ENCODE data around the gene SYT1. TPM values are rescaled to one million over a fixed set of nuclear protein-coding genes. Genes with fewer than 3 reads are reported as not detected.

Gene SYT1
- total and polyA plus RNA-seq, 2 of the 4 experiments (the other 2 are of a cell fraction): 2.8 to 3.0 TPM

DNA sequence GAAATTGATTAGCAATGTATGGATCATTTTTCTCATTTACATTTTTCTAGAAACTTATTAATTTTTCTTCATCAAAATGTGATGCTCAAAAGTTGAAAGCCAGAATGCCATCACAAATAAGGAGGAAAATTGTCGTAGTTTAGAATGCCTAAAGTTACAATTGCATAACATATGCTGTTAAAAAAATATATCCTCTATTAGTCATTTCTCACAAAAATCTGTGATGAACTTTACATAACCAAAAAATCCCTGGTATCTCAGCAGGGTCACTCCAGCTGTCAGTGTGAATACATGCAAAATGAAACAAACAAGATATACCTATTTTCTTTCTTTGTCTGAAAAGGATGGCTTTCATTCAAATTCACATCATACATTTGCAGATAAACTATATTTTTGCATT, 467.3 kb downstream of the SYT1 start:
- TF ChIP-seq NFE2L2 (IDR thresholded peaks at IDR 0.05; ENCODE audit: low read depth, low read length) (no peak), MAZ (IDR thresholded peaks at IDR 0.05; ENCODE audit: borderline replicate concordance, low read depth, low read length) (no peak), MAFK (IDR thresholded peaks at IDR 0.05; ENCODE audit: low read depth, low read length) (no peak), CHD1 (IDR thresholded peaks at IDR 0.05; ENCODE audit: low read depth, low read length) (no peak), CEBPB (IDR thresholded peaks at IDR 0.05; ENCODE audit: low read depth, low read length) (peak; percentile 42; the same call in 1 of the 2 replicates)
- TF ChIP-seq, protein P1, sequence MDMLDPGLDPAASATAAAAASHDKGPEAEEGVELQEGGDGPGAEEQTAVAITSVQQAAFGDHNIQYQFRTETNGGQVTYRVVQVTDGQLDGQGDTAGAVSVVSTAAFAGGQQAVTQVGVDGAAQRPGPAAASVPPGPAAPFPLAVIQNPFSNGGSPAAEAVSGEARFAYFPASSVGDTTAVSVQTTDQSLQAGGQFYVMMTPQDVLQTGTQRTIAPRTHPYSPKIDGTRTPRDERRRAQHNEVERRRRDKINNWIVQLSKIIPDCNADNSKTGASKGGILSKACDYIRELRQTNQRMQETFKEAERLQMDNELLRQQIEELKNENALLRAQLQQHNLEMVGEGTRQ (IDR thresholded peaks at IDR 0.05; ENCODE audit: low read depth, low read length): no peak
- TF ChIP-seq, protein P2, sequence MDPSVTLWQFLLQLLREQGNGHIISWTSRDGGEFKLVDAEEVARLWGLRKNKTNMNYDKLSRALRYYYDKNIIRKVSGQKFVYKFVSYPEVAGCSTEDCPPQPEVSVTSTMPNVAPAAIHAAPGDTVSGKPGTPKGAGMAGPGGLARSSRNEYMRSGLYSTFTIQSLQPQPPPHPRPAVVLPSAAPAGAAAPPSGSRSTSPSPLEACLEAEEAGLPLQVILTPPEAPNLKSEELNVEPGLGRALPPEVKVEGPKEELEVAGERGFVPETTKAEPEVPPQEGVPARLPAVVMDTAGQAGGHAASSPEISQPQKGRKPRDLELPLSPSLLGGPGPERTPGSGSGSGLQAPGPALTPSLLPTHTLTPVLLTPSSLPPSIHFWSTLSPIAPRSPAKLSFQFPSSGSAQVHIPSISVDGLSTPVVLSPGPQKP (IDR thresholded peaks at IDR 0.05; ENCODE audit: borderline replicate concordance, low read depth, low read length): no peak
- dilution Hi-C loops (cut with HindIII; ENCODE audit: low sequenced_read_pairs, unreplicated experiment) (no loop called here), intact Hi-C loops (cut with micrococcal nuclease) (no loop called here), in situ Hi-C loops (cut with MboI; ENCODE audit: low sequenced_read_pairs) (no loop called here)
- Histone ChIP-seq H3K9ac (ENCODE audit: low read depth, low read length) (no peak overlapping the region), H3K9me1 (ENCODE audit: insufficient read depth, low read length) (peaks cover 2% of the 10 kb centered on the region; the same call in 1 of the 2 replicates), H3K4me2 (ENCODE audit: low read depth, low read length) (no peak overlapping the region), H2BK15ac (ENCODE audit: low read depth, low read length) (no peak overlapping the region), H2AFZ (replicated peaks; ENCODE audit: low read length, poor library complexity) (no peak overlapping the region), H2BK120ac (ENCODE audit: low read depth, low read length) (no peak overlapping the region), H2BK20ac (ENCODE audit: low read depth, low read length) (no peak overlapping the region), H3K27me3 (ENCODE audit: control insufficient read depth, insufficient read depth, low read length) (no peaks in the 10 kb centered on the region), H2BK5ac (ENCODE audit: low read depth, low read length, poor library complexity, severe bottlenecking) (no peak overlapping the region), H4K5ac (ENCODE audit: low read depth, low read length) (no peak overlapping the region), H3K23ac (ENCODE audit: low read depth, low read length) (no peak overlapping the region), H4K20me1 (ENCODE audit: insufficient read depth, low read length) (no peaks in the 10 kb centered on the region), H3K4me3 (ENCODE audit: insufficient read depth, low read depth, low read length) (no peak overlapping the region), H2AK9ac (replicated peaks; ENCODE audit: low read depth, low read length, poor library complexity) (no peak overlapping the region), H3K27ac (ENCODE audit: insufficient read depth, low read length) (no peak overlapping the region), H3K79me1 (ENCODE audit: low read depth in 1 of 2, low read length in 2 of 2) (no peaks in the 10 kb centered on the region), H3K4me1 (ENCODE audit: control insufficient read depth, insufficient read depth, low read length) (no peaks in the 10 kb centered on the region), H3K18ac (ENCODE audit: low read depth, low read length) (no peak overlapping the region), H2AK5ac (ENCODE audit: low read depth, low read length) (no peak overlapping the region), H3K9me3 (ENCODE audit: control insufficient read depth, insufficient read depth, low read length) (no peaks in the 10 kb centered on the region), H4K91ac (ENCODE audit: insufficient read depth, low read depth, low read length) (no peak overlapping the region), H3K14ac (replicated peaks; ENCODE audit: low read depth, low read length) (no peak overlapping the region), H3K56ac (ENCODE audit: extremely low read depth, insufficient read depth, low read length) (no peak overlapping the region), H3K36me3 (ENCODE audit: control insufficient read depth, insufficient read depth, low read length) (no peaks in the 10 kb centered on the region), H4K8ac (ENCODE audit: low read depth in 2 of 2, low read length in 2 of 2) (no peak overlapping the region), H3K4ac (ENCODE audit: low read depth, low read length) (no peak overlapping the region)
- BruUV-seq (replicated peaks): no TSS peak
- ChIA-PET CTCF (no interaction called here), POLR2A (ENCODE audit: unreplicated experiment) (no interaction called here)
- ATAC-seq (ENCODE audit: low read depth) (0 out of 2 replicates have a peak, but pooled peaks have one; percentile 32), DNase-seq (peak; percentile 26)
- WGBS, 2 experiments (ENCODE audit: extremely low coverage in 2 of 2, insufficient read length in 1 of 2): no CpG with 5 or more reads among the region's 1 CpG
